ENCODE measurements around the gene AAR2.

Gene AAR2

GRCh38 chr20:36285746-36286447, 49.6 kb downstream of the AAR2 start:
- no peak for DNase-seq

- no peak for DNase-seq
Measured at GRCh38 chr20:36297656-36298055, 61.4 kb downstream of the AAR2 start.

GRCh38 chr20:36298061-36298460, 61.8 kb downstream of the AAR2 start:
- no peak for DNase-seq

- no peak for DNase-seq
Measured at GRCh38 chr20:36298795-36299339, 62.6 kb downstream of the AAR2 start.

GRCh38 chr20:36299459-36299858, 63.2 kb downstream of the AAR2 start:
- no peak for DNase-seq

- DNase-seq: no peak
Measured at GRCh38 chr20:36301359-36302119, 65.3 kb downstream of the AAR2 start.

- DNase-seq: no peak
Measured at GRCh38 chr20:36303020-36303595, 66.8 kb downstream of the AAR2 start.

GRCh38 chr20:36303831-36304230, 67.6 kb downstream of the AAR2 start:
- DNase-seq: no peak

GRCh38 chr20:36304786-36305495, 68.7 kb downstream of the AAR2 start:
- DNase-seq: no peak

GRCh38 chr20:36305602-36306551, 69.6 kb downstream of the AAR2 start, which contains the start of gene DLGAP4:
Gene DLGAP4 (plus strand): TSS chr20:36306339. CDS start chr20:36431718, 125,379 bp downstream.
- no peak for DNase-seq
